Renal cortex interstitium (tissue), 11 donors: Measurements from ENCODE around the gene FOXO6. TPM values are rescaled to one million over a fixed set of nuclear protein-coding genes. Genes with fewer than 3 reads are reported as not detected.

Source experiments
- DNase-seq, 11 donors: peaks; one replicate each; pipeline ENCODE4 v3.0.0-alpha.2; 2013; ENCODE audit warnings: low read depth in 9 of 11, low spot score in 4 of 11; ENCODE audit errors: extremely low read depth in 1 of 11
- polyA plus RNA-seq, 3 donors: library from polyadenylated mRNA; unstranded; fragments of 120-200 nt; gene quantifications; one replicate each; pipeline ENCODE4 v1.2.1, GENCODE V29; 2013; ENCODE audit not compliant: insufficient read length in 3 of 3

Gene FOXO6
- polyA plus RNA-seq, 3 donors = 1.4 to 3.9 (median 2.4) TPM

DNA sequence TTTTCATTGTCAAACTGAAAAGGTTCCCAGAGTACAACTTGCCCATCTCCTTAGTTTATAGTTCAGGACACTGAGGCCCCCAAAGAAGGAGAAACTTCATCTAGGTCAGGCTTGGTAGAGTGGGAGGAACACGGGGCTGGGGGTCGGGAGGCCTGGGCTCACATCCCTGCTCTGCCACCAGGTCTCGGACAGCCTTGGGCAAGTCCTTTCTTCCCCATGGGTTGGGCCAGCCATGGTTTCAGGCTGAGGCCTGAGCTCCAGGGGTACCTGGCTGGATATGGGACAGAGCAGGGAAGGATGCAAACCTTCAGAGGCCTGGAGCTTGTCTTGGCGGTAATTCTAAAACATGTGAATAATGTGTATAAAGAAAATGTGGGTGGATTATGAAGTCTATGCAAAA is 17.0 kb downstream of the FOXO6 start:
- DNase-seq = no peak

- DNase-seq = no peak
Measured at GRCh38 chr1:41378999-41379737, 17.9 kb downstream of the FOXO6 start.

GRCh38 chr1:41379738-41380130 is 18.5 kb downstream of the FOXO6 start:
- no peak for DNase-seq

GRCh38 chr1:41380195-41380594 is 19.0 kb downstream of the FOXO6 start:
- DNase-seq = no peak

- peak in 1 of 11 donors; percentile 77 for DNase-seq
Measured at GRCh38 chr1:41380979-41381691, 19.9 kb downstream of the FOXO6 start.

- DNase-seq = no peak
Measured at GRCh38 chr1:41381692-41382479, 20.7 kb downstream of the FOXO6 start.

- no peak for DNase-seq
Measured at GRCh38 chr1:41382480-41383090, 21.4 kb downstream of the FOXO6 start.

GRCh38 chr1:41383094-41383852 is 22.0 kb downstream of the FOXO6 start:
- DNase-seq = no peak

DNA sequence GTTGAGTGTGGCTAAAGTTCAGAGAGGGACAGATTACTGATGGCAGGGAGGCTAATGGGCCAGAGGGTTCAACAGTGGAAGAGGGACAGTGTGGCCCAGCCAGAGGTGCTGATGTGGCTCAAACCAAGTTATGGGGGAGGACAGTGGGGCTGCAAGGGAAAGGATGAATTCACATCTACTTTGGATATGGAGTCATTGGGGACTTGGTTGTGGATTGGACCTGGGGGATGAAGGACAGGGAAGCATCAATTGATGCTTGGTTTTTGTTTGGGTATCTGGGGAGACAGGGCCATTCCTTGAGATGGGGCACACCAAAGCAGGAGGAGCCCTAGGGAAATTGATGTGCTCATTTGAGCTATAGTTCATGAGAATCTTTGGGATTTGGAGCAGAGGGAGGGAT is 23.3 kb downstream of the FOXO6 start:
- no peak for DNase-seq

- no peak for DNase-seq
Measured at GRCh38 chr1:41385398-41386195, 24.4 kb downstream of the FOXO6 start.

GRCh38 chr1:41386196-41386663 is 25.0 kb downstream of the FOXO6 start:
- no peak for DNase-seq

GRCh38 chr1:41387667-41388091 is 26.4 kb downstream of the FOXO6 start:
- peak in 9 of 11 donors; percentile 71 to 89 (median 82) for DNase-seq

- no peak for DNase-seq
Measured at GRCh38 chr1:41388510-41388909, 27.3 kb downstream of the FOXO6 start.

GRCh38 chr1:41389009-41389408 is 27.8 kb downstream of the FOXO6 start:
- DNase-seq = no peak

DNA sequence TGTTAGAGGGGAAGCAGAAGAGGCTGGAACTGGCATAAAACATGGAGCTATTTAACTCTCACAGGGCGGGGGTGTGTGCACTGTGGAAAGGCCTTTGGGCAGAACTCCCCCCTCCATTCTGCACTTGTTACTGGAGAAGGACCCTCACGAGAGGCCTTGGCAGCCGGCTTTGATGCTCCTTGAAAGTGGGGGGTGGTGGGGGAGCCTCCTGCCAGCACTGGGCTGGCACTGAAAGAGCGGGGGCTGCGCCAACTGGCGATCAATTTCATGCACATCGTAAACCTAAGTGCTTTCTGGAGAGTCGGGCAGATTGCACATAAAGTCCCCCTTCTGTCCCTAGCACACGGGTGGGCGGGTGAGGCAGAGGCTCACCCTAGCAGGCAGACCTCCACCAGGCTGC is 28.9 kb downstream of the FOXO6 start:
- peak in 2 of 11 donors; percentile 64 to 77 for DNase-seq

- DNase-seq = no peak
Measured at GRCh38 chr1:41390573-41390972, 29.3 kb downstream of the FOXO6 start.

DNA sequence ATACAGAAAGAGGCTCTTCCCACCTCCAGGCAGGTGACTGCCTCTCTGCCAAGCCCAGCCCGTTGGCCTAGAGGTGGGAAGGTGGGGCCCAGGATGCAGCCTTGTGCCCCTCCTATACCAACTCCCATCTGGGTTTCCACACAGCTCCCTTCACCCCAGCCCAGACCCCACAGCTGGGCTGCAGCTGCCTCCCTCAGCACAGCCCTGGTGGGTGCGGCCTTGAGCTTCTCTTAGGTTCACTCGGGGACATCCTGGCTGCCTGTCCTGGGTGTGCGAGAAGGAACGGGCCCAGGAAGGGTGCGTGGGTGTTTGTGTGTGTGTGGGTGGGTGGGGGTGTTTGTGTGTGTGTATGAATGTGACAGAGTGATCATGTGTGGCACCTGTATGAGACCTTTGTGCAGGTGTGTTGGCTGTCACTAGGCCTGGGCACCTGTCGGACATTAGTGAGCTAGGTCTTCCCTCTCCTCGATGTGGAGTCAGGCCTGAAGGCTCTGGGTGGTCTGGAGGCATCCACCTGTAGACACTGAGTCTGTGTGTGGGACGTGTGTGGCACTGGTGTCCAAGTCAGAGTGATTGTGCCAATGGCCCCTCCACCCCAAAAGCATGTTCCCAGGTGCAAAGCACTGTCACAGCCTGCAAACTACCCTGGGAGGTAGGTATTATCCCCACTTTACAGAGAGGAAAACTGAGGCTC is 30.7 kb downstream of the FOXO6 start:
- DNase-seq = no peak
